ENCODE data around the gene ANXA7.

- TF ChIP-seq CTCF (IDR thresholded peaks at IDR 0.05) (no peak), POLR2AphosphoS5 (IDR thresholded peaks at IDR 0.05) (no peak)
Observed at GRCh38 chr10:73414230-73414945, 530 bp upstream of the ANXA7 start.
